Measurements from ENCODE around the gene KLHDC8A. TPM values are rescaled to one million over a fixed set of nuclear protein-coding genes. Genes with fewer than 3 reads are reported as not detected.
A peak's percentile ranks its signal among the peaks of the same experiment; 100 is the strongest.

Gene KLHDC8A
- total RNA-seq, 1 experiment from 2014 or later, result not detected

- H3K36me3 Mint-ChIP-seq (ENCODE audit: insufficient read depth, unreplicated experiment), result no peaks in the 10 kb centered on the region
- BruUV-seq (replicated peaks), result no TSS peak
- peak; percentile 75 for DNase-seq (ENCODE audit: unreplicated experiment)
Observed at GRCh38 chr1:205376739-205377138, 20.0 kb upstream of the KLHDC8A start.

GRCh38 chr1:205375835-205376545 lies 19.3 kb upstream of the KLHDC8A start:
- Mint-ChIP-seq H3K4me1 (ENCODE audit: insufficient read depth, unreplicated experiment) (peaks cover 36% of the 10 kb centered on the region), H3K4me3 (ENCODE audit: unreplicated experiment) (no peak overlapping the region), H3K9me3 (ENCODE audit: unreplicated experiment) (no peaks in the 10 kb centered on the region), H3K27ac (ENCODE audit: low read depth, unreplicated experiment) (no peak overlapping the region), H3K36me3 (ENCODE audit: insufficient read depth, unreplicated experiment) (no peaks in the 10 kb centered on the region), H3K27me3 (ENCODE audit: insufficient read depth, unreplicated experiment) (no peaks in the 10 kb centered on the region)
- peak; percentile 90 for DNase-seq (ENCODE audit: unreplicated experiment)
- CTCF ChIA-PET, result interaction anchor here (0.6 to 24.9 kb wide), 23 partner anchors 9 to 1787 kb away, joined by 3 to 241 read pairs (median 4); partner anchors contain the start of gene KLHDC8A
- BruUV-seq (replicated peaks), result no TSS peak
- POLR2A ChIA-PET, result interaction anchor here (0.7 to 2.7 kb wide), 13 partner anchors 8 to 148 kb away, joined by 3 to 13 read pairs (median 4); no protein-coding TSS in a partner anchor
- intact Hi-C loops (cut with micrococcal nuclease), result no loop called here
- TF ChIP-seq CTCF (IDR thresholded peaks at IDR 0.05; ENCODE audit: unreplicated experiment), result no peak

More at GRCh38 chr1:205376739-205377138, 20.0 kb upstream of the KLHDC8A start:
- H3K4me3 Mint-ChIP-seq (ENCODE audit: unreplicated experiment), result no peak overlapping the region
- peaks cover 36% of the 10 kb centered on the region for H3K4me1 Mint-ChIP-seq (ENCODE audit: insufficient read depth, unreplicated experiment)
- CTCF ChIA-PET, result interaction anchor here (0.6 to 24.9 kb wide), 18 partner anchors 10 to 1788 kb away, joined by 3 to 241 read pairs (median 4); partner anchors contain the start of gene KLHDC8A
- H3K9me3 Mint-ChIP-seq (ENCODE audit: unreplicated experiment), result no peaks in the 10 kb centered on the region
- no peaks in the 10 kb centered on the region for H3K27me3 Mint-ChIP-seq (ENCODE audit: insufficient read depth, unreplicated experiment)
- no peak overlapping the region for H3K27ac Mint-ChIP-seq (ENCODE audit: low read depth, unreplicated experiment)
- POLR2A ChIA-PET, result interaction anchor here (0.7 to 2.7 kb wide), 11 partner anchors 10 to 148 kb away, joined by 3 to 7 read pairs (median 4); no protein-coding TSS in a partner anchor
- no peak for TF ChIP-seq CTCF (IDR thresholded peaks at IDR 0.05; ENCODE audit: unreplicated experiment)
- intact Hi-C loops (cut with micrococcal nuclease), result no loop called here

- DNase-seq (ENCODE audit: unreplicated experiment), result peak; percentile 92
- POLR2A ChIA-PET, result interaction anchor here (0.6 to 2.6 kb wide), 9 partner anchors 9 to 116 kb away, joined by 3 to 13 read pairs (median 3); no protein-coding TSS in a partner anchor
- Mint-ChIP-seq H3K27ac (ENCODE audit: low read depth, unreplicated experiment) (peak overlapping the region; percentile 36), H3K27me3 (ENCODE audit: insufficient read depth, unreplicated experiment) (no peaks in the 10 kb centered on the region), H3K4me1 (ENCODE audit: insufficient read depth, unreplicated experiment) (peaks cover 36% of the 10 kb centered on the region), H3K36me3 (ENCODE audit: insufficient read depth, unreplicated experiment) (no peaks in the 10 kb centered on the region), H3K9me3 (ENCODE audit: unreplicated experiment) (no peaks in the 10 kb centered on the region), H3K4me3 (ENCODE audit: unreplicated experiment) (peak overlapping the region; percentile 5)
- BruUV-seq (replicated peaks), result no TSS peak
- no peak for TF ChIP-seq CTCF (IDR thresholded peaks at IDR 0.05; ENCODE audit: unreplicated experiment)
- CTCF ChIA-PET, result interaction anchor here (0.6 to 24.9 kb wide), 14 partner anchors 14 to 602 kb away, joined by 3 to 241 read pairs (median 3); partner anchors contain the start of gene KLHDC8A
- intact Hi-C loops (cut with micrococcal nuclease), result loop anchor here (1.0 kb wide), 1 partner anchor 20 kb away; no protein-coding TSS in a partner anchor
Observed at GRCh38 chr1:205374210-205375078, 17.7 kb upstream of the KLHDC8A start.
